Mucosa of descending colon (tissue), 3 donors: Measurements from ENCODE around the gene NAE1. TPM values are rescaled to one million over a fixed set of nuclear protein-coding genes. Genes with fewer than 3 reads are reported as not detected.
A peak's percentile ranks its signal among the peaks of the same experiment; 100 is the strongest.

Experiments used
- ATAC-seq: fragments of 200-7000 bp; cut with Tn5 transposase; one replicate; pipeline ENCODE4 v1.9.1; 2020; ENCODE audit warnings: mild to moderate bottlenecking, moderate library complexity
- DNase-seq, 3 donors: peaks; one replicate each; pipeline ENCODE4 v3.0.0-alpha.2; 2020
- H3K36me3 ChIP-seq: fragments of 200-600 bp; one replicate; pipeline ENCODE4 v1.8.0; 2021; ENCODE audit warnings: low read depth, mild to moderate bottlenecking
- H3K4me1 ChIP-seq: fragments of 200-600 bp; one replicate; pipeline ENCODE4 v1.8.0; 2021; ENCODE audit warnings: low read depth, mild to moderate bottlenecking
- H3K4me3 ChIP-seq: fragments of 200-600 bp; one replicate; pipeline ENCODE4 v1.8.0; 2021; ENCODE audit warnings: mild to moderate bottlenecking
- H3K9me3 ChIP-seq: fragments of 200-600 bp; one replicate; pipeline ENCODE4 v1.8.0; 2021; ENCODE audit warnings: mild to moderate bottlenecking
- intact Hi-C, 2 donors: fragments of 100-400 bp; cut with DNase I in 1 of 2; cut with micrococcal nuclease in 1 of 2; formaldehyde crosslinking; loops; one replicate each; pipeline versions ENCODE4 v1.11.0 to v1.11.1; 2022; cut with DNase I, micrococcal nuclease
- total RNA-seq, 3 donors: library from RNA; stranded (reverse); fragmentation: NEBNext Ultra II Directional in 2 of 3; extraction: Animal tissue kit (Norgen Biotek cat#: 25700) in 2 of 3; gene quantifications; one replicate each; pipeline versions ENCODE4 v1.2.1 to v1.2.4, GENCODE V29; 2021 to 2023
- TF ChIP-seq, protein P1 (sequence below): fragments of 200-600 bp; IDR thresholded peaks from one replicate; pipeline ENCODE4 v1.8.0; 2022; ENCODE audit warnings: antibody characterized with exemption, mild to moderate bottlenecking
- donor health status: DM: no; HTN: no; CAD: no; lungs with moderate emphysema.
- donor health status: DM: no; HTN: no; CAD: no.
- donor health status: DM: no; HTN: yes; CAD: no.

Gene NAE1
- total RNA-seq, 3 donors from 2014 or later: 48.4 to 52.9 (median 50.8) TPM

GRCh38 chr16:66840883-66841282, 10.1 kb upstream of the NAE1 start:
- ATAC-seq: no peak
- intact Hi-C loops: no loop called here
- DNase-seq: no peak
- Histone ChIP-seq H3K4me1 (peaks cover 11% of the 10 kb centered on the region), H3K36me3 (no peaks in the 10 kb centered on the region), H3K4me3 (no peak overlapping the region), H3K9me3 (no peaks in the 10 kb centered on the region)
- TF ChIP-seq, protein P1, sequence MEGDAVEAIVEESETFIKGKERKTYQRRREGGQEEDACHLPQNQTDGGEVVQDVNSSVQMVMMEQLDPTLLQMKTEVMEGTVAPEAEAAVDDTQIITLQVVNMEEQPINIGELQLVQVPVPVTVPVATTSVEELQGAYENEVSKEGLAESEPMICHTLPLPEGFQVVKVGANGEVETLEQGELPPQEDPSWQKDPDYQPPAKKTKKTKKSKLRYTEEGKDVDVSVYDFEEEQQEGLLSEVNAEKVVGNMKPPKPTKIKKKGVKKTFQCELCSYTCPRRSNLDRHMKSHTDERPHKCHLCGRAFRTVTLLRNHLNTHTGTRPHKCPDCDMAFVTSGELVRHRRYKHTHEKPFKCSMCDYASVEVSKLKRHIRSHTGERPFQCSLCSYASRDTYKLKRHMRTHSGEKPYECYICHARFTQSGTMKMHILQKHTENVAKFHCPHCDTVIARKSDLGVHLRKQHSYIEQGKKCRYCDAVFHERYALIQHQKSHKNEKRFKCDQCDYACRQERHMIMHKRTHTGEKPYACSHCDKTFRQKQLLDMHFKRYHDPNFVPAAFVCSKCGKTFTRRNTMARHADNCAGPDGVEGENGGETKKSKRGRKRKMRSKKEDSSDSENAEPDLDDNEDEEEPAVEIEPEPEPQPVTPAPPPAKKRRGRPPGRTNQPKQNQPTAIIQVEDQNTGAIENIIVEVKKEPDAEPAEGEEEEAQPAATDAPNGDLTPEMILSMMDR: no peak

DNA sequence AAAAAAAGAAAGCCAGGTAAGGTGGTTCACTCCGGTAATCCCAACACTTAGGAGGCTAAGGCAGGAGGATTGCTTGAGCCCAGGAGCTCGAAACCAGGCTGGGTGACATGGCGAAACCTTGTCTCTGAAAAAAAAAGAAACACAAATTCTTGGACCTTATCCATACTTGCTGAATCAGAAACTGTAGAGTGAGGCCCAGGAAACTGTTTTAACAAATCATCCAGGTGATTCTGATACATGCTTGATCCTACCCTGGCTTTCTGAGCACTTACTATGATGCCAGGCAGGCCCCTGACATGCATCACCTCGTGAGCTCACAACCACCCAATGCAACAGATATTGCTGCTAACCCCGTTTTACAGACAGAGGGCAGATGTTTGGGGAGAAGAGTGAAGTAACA, 4.0 kb upstream of the NAE1 start:
- DNase-seq: no peak

DNA sequence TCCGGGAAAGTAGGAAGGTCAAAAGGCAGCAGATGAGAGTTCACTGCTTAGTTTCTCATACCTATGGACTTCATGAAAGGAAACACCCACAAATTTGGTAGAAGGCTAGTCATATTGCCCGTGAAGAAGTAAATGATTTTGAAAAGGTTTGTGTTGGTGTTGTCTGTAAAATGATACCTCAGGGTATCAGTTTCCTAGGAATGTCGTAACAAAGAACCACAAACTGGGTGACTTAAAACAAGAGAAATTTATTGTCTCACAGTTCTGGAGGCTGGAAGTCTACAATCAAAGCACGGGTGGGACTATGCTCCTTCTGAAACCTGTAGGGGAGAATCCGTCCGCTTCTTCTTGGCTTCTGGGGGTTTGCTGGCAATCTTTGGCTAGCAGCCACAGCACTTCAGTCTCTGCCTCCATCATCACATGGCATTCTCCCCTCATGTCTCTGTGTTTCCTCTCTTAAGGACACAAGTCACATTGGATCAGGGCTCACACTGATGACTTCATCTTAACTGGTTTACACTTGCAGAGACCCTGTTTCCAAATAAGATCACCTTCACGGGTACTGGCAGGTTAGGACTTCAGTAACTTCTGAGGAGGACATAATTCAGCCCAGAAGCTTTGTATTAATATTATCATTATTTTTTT, 2.0 kb upstream of the NAE1 start:
- no peaks in the 10 kb centered on the region for H3K9me3 ChIP-seq
- DNase-seq: no peak
- peaks cover 14% of the 10 kb centered on the region for H3K4me1 ChIP-seq
- TF ChIP-seq, protein P1: no peak
- H3K4me3 ChIP-seq: no peak overlapping the region
- no peaks in the 10 kb centered on the region for H3K36me3 ChIP-seq
- intact Hi-C loops: no loop called here
- no peak for ATAC-seq

More for the DNA sequence above, 4.0 kb upstream of the NAE1 start:
- no peaks in the 10 kb centered on the region for H3K36me3 ChIP-seq
- TF ChIP-seq, protein P1: no peak
- H3K9me3 ChIP-seq: no peaks in the 10 kb centered on the region
- peaks cover 7% of the 10 kb centered on the region for H3K4me1 ChIP-seq
- intact Hi-C loops: no loop called here
- no peak overlapping the region for H3K4me3 ChIP-seq
- no peak for ATAC-seq

GRCh38 chr16:66832190-66832589, 1.4 kb upstream of the NAE1 start:
- H3K4me1 ChIP-seq: peaks cover 14% of the 10 kb centered on the region
- ATAC-seq: peak; percentile 48
- peak in 1 of 3 donors; percentile 22 for DNase-seq
- no peaks in the 10 kb centered on the region for H3K9me3 ChIP-seq
- H3K36me3 ChIP-seq: no peaks in the 10 kb centered on the region
- intact Hi-C loops: no loop called here
- TF ChIP-seq, protein P1: no peak
- no peak overlapping the region for H3K4me3 ChIP-seq

- Histone ChIP-seq H3K4me1 (no peaks in the 10 kb centered on the region), H3K4me3 (no peak overlapping the region), H3K36me3 (no peaks in the 10 kb centered on the region), H3K9me3 (no peaks in the 10 kb centered on the region)
- ATAC-seq: no peak
- TF ChIP-seq, protein P1: no peak
- DNase-seq: no peak
- intact Hi-C loops: no loop called here
Measured at GRCh38 chr16:66824006-66824405, 6.8 kb downstream of the NAE1 start.

- ATAC-seq (no peak), DNase-seq (no peak)
- TF ChIP-seq, protein P1: no peak
- peaks cover 3% of the 10 kb centered on the region for H3K36me3 ChIP-seq
- H3K4me3 ChIP-seq: no peak overlapping the region
- intact Hi-C loops: no loop called here
- no peaks in the 10 kb centered on the region for H3K9me3 ChIP-seq
- no peaks in the 10 kb centered on the region for H3K4me1 ChIP-seq
Measured at GRCh38 chr16:66814734-66815133, 16.0 kb downstream of the NAE1 start.
